ENCODE results near the gene NOSIP. TPM values are rescaled to one million over a fixed set of nuclear protein-coding genes. Genes with fewer than 3 reads are reported as not detected.

NOSIP gene
- total RNA-seq, 1 donor from 2014 or later = 52.0 TPM

DNA sequence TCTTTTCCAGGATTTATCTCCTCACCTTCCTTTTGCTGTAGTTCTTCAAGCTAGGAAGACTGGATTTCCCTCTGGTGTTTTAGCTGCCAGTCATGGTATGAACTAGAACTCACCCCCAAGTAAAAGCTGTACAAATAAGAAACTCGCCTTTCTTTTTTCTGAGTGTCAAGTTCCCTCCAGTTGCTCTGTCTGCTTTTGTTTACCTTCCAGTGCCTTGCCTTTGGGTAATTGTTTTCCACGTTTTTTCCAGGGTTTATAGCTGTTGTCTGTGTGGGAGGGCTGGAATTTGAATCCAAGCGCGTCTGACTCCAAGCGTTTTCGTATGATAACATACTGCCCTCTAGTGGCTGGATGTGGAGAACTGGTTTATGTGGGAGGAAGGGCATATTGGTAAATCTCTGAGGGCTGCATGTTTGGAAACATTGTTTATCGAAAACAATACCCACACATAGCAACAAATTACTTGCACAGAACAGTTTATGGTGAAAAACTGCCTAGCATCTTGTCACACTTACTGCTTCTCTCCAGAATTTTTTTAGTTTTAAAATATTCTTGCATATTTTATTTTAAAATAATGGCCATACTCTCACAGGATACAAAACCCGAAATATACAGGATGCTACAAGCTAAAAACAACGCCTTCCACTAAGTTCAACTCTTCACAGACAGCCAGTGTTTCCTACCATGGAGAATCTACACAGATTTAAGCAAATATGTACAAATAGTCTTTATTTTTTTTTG, 33.4 kb downstream of the NOSIP start:
- DNase-seq (ENCODE audit: low spot score) = peak; percentile 92

- DNase-seq (ENCODE audit: low spot score) = no peak
These were observed 36.2 kb downstream of the NOSIP start for GRCh38 chr19:49544154-49544553.

DNA sequence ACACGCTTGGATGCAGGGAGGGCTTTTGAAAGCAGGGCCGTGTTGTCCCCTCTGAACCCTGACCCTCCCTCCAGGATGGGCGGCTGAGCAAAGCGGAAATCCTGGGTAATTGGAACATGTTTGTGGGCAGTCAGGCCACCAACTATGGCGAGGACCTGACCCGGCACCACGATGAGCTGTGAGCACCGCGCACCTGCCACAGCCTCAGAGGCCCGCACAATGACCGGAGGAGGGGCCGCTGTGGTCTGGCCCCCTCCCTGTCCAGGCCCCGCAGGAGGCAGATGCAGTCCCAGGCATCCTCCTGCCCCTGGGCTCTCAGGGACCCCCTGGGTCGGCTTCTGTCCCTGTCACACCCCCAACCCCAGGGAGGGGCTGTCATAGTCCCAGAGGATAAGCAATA, 37.3 kb downstream of the NOSIP start:
- DNase-seq (ENCODE audit: low spot score) = no peak

DNA sequence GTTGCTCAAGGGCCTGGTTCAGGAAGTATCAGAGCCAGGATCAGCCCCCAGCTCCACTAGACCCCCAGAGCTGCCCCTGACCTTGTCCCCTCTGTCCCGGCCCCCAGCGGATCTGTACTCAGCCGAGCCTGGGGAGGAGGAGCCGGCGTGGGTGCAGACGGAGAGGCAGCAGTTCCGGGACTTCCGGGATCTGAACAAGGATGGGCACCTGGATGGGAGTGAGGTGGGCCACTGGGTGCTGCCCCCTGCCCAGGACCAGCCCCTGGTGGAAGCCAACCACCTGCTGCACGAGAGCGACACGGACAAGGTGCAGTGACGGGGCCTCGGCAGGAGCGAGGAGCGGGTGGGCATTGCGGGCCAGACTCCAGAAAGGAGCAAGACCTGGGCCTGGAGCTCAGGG, 37.9 kb downstream of the NOSIP start:
- DNase-seq (ENCODE audit: low spot score) = no peak

DNA sequence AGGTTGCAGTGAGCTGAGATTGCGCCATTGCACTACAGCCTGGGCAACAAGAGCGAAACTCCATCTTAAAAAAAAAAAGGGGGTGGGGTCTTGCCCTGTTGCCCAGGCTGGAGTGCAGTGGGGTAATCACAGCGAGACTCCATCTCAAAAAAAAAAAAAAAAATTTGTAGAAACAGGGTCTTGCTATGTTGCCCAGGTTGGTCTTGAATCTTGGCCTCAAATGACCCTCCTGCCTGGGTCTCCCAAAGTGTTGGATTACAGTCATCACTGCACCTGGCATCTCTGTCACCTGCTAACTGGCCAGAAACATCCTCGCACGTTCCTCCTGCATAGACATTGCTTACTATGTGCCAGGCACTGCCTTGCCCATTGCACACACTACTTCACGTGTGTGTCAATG, 38.4 kb downstream of the NOSIP start:
- DNase-seq (ENCODE audit: low spot score) = no peak

DNA sequence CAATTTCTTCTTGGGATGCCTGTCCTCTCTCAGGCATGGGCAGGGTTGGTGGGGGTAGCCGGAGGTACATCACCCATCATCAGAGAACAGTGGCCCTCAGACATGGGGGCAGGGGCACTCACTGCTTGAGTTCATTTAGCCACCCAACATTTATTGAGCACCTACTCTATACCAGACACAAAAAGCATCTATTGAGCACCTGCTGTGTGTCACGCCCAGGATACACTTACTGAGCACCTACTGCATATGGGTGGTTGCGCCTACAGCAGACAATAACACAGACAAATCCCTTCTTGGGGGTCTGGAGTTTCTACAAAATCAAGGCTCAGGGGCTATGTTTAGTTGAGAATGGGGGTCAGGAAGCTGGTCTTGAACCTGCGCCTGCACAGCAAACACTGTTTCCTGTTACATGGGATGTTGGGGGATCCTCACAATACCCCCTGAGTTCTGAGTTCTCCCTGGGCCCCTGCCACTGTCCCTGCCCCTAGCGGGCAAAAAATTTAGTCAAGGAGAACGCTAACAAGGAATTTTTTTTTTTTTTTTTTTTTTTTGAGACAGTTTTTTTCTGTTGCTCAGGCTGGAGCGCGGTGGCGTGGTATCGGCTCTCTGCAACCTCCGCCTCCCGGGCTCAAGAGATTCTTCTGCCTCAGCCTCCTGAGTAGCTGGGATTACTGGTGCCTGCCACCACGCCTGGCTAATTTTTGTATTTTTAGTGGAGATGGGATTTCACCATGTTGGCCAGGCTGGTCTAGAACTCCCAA, 41.0 kb downstream of the NOSIP start:
- DNase-seq (ENCODE audit: low spot score) = no peak

DNA sequence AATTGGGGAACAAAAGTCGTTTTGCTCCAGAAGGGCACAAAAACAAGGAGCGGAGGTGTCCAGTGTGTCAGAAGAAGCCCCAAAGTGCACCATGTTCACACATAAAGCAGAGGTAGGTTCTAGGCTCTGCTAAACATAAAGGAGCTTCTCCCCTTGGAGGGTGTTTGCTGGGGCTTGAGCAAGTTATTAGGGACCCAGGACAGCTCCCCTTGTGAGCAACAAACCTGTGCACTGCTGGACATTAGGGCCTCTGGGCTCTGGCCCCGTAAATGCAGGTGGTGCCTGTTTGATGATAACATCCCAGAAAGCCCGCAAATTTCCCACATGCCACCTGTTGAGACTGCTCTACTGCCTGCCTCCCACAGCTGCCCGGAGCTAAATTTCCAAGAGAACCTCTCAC, 41.7 kb downstream of the NOSIP start:
- DNase-seq (ENCODE audit: low spot score) = no peak

GRCh38 chr19:49536921-49537462, 43.4 kb downstream of the NOSIP start:
- no peak for DNase-seq (ENCODE audit: low spot score)

GRCh38 chr19:49534632-49535385, 45.5 kb downstream of the NOSIP start:
- no peak for DNase-seq (ENCODE audit: low spot score)

- DNase-seq (ENCODE audit: low spot score) = peak; percentile 70
These were observed 46.5 kb downstream of the NOSIP start for GRCh38 chr19:49533551-49534488.

DNA sequence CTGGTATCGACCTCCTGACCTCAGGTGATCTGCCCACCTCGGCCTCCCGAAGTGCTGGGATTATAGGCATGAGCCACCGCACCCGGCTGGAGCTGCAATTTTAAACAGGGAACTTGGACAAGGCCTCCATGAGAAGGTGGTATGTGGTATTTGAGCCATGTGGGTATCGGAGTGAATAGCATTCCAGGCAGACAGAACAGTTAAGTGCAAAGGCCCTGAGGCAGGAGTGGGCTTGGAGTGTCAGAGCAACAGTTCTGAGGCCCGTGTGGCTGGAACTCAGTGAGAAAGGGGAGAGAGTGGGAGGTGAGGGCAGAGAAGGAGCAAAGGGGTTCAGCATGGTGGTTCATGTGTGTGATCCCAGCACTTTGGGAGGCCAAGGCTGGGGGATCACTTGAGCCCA, 49.6 kb downstream of the NOSIP start:
- DNase-seq (ENCODE audit: low spot score) = no peak

- peak; percentile 27 for DNase-seq (ENCODE audit: low spot score)
These were observed 52.1 kb downstream of the NOSIP start for GRCh38 chr19:49528211-49528771.

- DNase-seq (ENCODE audit: low spot score) = no peak
These were observed 55.4 kb downstream of the NOSIP start for GRCh38 chr19:49524812-49525455.

GRCh38 chr19:49520705-49521319, 59.5 kb downstream of the NOSIP start:
- peak; percentile 45 for DNase-seq (ENCODE audit: low spot score)

- no peak for DNase-seq (ENCODE audit: low spot score)
These were observed 62.3 kb downstream of the NOSIP start for GRCh38 chr19:49518033-49518432.

DNA sequence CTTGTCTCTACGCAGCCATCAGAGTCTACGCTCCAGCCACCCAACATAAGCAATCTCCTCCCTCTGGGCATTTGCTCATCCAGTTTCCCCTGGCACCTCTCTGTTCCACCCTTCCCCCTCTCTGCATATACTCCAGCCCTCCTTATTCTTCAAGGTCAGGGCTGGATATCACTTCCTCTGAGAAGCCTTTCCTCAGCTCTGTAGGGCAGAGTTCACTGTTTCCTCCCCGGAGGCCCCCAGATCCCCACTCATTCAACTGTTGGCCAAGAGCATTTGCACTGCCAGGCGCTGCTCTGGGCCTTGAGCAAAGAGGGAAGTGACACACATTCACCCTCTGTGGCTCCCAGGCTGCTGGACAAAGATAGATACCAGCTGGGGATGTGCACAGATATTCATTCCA, 64.6 kb downstream of the NOSIP start:
- DNase-seq (ENCODE audit: low spot score) = peak; percentile 58

- DNase-seq (ENCODE audit: low spot score) = no peak
These were observed 66.2 kb downstream of the NOSIP start for GRCh38 chr19:49514151-49514550.

- no peak for DNase-seq (ENCODE audit: low spot score)
These were observed 66.6 kb downstream of the NOSIP start for GRCh38 chr19:49513746-49514118.

GRCh38 chr19:49512970-49513745, 67.2 kb downstream of the NOSIP start:
- DNase-seq (ENCODE audit: low spot score) = peak; percentile 56
